Activated CD4-positive, alpha-beta T cell treated with anti-CD3 and anti-CD28 coated beads, Interleukin-2, amount 50 U/mL, for 4 hours (primary cell): ENCODE measurements around the gene ZNF264.
"Not testable (repeated sequence)": the region's sequence is repeated elsewhere in the genome, so short reads cannot be mapped to it uniquely, and the experiment has no call there.

Experiments used
- DNase-seq, 2 experiments: peaks; one replicate each; pipeline ENCODE4 v3.0.0-alpha.2; 2020

The ZNF264 gene

GRCh38 chr19:57245959-57246358 lies 54.7 kb downstream of the ZNF264 start:
- no peak for DNase-seq

GRCh38 chr19:57248646-57249045 lies 57.3 kb downstream of the ZNF264 start:
- DNase-seq: no peak

- DNase-seq: no peak
These were observed 58.0 kb downstream of the ZNF264 start for GRCh38 chr19:57249329-57249728.

- DNase-seq: not testable (repeated sequence)
These were observed 62.5 kb downstream of the ZNF264 start for GRCh38 chr19:57253767-57254166.

GRCh38 chr19:57262044-57262443 lies 70.7 kb downstream of the ZNF264 start:
- DNase-seq: no peak

GRCh38 chr19:57263244-57263741 lies 72.0 kb downstream of the ZNF264 start:
- DNase-seq: no peak

- DNase-seq: no peak
These were observed 76.0 kb downstream of the ZNF264 start for GRCh38 chr19:57267291-57267690.

GRCh38 chr19:57269515-57270250 lies 78.4 kb downstream of the ZNF264 start:
- DNase-seq: no peak

- no peak for DNase-seq
These were observed 80.0 kb downstream of the ZNF264 start for GRCh38 chr19:57271280-57271679.
